RKO (cell line): ENCODE measurements around the gene IMMP2L.
"Not testable (repeated sequence)": the region's sequence is repeated elsewhere in the genome, so short reads cannot be mapped to it uniquely, and the experiment has no call there.

Experiments
- DNase-seq: peaks from one replicate; pipeline ENCODE4 v3.0.0-alpha.2; 2016; ENCODE audit warnings: low spot score

Gene IMMP2L

DNA sequence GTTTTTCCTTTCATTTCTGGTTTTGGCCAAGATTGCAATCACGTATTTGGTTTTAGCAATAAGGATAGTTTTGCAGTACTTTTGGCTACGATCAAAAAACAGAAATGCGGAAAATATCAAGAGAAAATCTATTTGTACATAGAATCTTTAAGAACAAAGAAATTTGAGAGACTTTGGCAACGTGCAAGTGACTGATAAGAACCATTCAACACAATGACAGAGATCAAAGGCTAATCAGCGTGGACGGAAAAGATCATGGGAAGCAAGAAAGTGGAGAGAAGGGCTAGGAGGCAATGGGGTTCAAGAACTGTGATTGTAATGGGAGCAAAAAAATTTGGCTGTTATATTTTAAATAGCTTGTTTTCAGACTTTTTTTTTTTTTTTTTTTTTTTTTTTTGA, 487.5 kb downstream of the IMMP2L start:
- no peak for DNase-seq

DNA sequence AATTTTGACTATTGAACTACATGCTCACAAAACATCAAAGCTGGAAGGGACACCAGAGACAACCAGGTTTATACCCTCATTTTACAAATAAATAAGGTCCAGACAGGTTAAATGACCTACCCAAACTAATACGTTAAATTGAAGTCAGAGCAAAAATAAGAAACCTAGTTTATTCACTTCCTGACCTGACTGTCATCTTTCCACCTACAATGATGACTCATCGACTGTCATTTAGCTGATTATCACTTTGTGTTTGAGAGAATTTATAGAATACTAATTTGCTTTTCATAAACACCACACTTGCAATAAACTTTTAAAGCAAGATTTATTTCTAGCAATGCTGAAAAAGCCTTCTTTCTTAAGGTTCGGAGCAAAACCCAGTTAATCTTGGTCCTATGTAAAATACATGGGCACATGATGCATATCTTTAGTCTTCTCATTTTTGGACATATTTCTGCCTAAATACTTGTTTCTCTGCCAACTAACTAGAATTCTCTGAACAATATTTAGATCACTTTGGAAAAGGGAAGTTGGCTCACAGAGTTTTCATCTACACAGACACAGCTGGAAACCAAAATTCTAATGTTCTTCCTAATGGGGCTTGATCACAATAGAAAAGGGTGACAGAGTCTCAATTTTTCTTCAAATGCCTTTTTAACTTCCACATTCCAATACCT, 488.1 kb downstream of the IMMP2L start:
- DNase-seq: peak; percentile 28

DNA sequence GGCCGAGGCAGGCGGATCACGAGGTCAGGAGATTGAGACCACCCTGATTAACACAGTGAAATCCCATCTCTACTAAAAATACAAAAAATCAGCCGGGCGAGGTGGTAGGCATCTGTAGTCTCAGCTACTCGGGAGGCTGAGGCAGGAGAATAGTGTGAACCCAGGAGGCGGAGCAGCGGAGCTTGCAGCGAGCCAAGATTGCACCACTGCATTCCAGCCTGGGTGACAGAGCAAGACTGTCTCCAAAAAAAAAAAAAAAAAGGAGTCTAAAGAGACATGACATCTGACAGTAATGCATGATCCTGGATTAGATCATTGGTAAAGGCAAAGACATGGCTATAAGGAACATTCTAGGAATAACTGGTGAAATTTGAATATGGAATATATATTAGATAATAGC, 489.6 kb downstream of the IMMP2L start:
- DNase-seq: not testable (repeated sequence)

DNA sequence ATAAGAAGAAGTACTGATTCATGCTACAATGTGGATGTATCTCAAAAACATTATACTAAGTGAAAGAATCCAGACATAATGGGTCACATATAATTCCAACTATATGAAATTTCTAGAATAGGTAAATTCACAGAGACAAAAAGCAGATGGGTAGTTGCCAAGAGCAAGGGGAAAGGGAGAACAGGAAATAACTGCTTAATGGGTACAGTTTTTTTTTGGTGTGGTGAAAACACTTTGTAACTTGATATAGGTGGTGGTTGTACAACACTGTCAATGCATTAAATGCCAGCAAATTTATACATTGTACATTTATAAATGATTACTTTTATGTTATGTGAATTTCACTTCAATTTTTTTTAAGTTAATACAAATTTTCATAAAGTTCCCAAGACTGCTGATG, 490.7 kb downstream of the IMMP2L start:
- DNase-seq: no peak

DNA sequence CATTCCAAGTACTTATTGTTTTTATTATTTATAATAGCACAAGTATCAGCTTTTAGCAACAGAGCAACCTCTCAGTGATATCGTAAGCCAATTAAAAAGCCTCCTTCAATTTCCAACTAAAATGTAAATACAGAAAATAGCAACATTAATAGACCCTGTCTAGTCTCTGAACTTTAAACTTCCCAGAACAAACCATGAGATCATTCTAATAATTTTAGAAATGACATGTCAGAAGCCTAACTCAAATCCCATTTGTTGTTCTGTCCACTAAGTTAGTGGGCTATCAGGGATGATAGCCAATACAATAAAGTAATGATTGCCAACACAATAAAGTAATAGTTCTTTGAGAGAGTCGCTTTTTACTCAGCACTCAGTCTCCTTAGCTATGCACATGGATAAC, 493.7 kb downstream of the IMMP2L start:
- no peak for DNase-seq

DNA sequence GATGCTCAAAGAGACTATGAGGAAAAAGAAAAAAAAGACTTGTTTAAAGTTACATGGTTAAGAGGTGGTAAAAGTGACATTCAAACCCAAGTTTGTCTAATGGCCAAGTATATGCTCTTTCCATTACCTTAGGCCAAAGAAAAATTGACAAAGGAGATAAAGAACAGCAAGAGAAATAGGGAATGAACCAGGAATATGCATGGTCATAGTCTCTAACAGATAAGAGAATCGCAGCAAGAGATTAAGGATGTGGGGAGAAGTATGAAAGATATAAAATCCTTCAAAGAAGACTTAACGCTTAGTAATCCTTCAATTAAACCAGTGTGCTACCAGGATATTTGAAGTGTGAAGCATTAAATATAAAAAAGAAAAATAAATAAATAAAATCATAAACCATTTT, 494.6 kb downstream of the IMMP2L start:
- no peak for DNase-seq

DNA sequence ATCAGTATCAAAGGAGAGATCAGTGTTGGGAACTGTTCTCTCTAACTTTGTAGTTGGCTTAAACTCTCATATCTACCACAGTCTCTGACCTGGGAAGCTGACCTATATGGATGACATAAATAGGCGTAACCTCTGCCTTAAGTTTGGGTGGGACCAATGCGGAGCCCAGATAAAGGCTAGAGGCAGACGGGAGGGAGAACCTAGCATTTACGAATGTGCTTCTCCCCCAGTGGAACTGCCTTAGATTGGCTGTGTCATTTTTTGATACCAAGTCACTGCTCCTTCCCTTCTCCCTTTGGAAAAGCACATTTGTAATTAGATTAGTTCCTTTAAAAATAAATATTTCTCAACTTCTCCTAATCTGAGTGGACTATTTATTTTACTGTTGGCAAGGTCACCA, 495.0 kb downstream of the IMMP2L start:
- no peak for DNase-seq

DNA sequence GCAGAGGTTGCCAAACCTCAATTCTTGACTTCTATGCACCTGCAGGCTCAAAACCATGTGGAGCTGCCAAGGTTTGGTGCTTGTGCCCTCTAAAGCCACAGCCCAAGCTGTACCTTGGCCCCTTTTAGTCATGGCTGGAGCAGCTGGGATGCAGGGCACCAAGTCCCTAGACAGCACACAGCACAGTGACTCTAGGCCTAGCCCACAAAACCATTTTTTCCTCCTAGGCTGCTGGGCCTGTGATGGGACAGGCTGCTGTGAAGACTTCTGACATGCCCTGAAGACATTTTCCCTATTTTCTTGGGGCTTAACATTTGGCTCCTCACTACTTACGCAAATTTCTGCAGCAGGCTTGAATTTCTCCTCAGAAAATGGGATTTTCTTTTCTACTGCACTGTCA, 499.1 kb downstream of the IMMP2L start:
- no peak for DNase-seq

DNA sequence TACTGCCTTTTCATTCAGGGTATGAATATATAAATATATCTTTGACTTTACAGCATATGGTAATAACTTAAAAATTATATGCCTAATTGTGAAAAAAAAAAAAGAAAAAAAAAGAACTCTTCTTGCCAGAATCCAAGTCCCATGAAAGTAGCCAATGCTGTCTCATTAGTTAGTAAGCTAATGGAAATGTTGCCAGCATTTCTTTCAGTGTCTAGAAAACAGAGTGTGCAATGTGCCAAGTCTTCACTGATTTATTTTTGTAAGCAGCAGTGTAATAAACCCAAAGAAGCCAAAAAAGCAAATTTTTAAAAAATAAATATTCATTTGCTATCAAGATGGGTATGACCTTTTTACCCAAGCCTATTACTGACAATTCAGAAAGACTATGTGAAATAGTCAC, 502.5 kb downstream of the IMMP2L start:
- no peak for DNase-seq

DNA sequence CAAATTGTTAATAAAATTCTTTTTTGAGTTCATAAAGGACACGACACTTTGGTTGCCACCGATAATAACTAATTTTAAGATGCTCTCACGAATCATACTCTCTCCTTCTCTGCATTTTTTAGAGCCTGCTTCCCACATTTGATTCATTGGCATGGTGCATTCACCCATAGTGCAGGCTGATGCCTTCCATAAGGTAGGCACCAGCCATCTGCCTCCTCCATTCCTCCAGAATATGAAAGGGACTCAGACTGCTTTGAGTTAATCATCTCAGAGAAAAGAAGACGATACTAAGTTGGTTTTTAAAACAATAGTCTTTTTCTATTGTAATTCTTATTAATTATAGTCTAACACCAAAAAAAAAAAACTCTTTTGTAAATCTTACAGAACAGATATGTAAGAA, 505.2 kb downstream of the IMMP2L start:
- no peak for DNase-seq

DNA sequence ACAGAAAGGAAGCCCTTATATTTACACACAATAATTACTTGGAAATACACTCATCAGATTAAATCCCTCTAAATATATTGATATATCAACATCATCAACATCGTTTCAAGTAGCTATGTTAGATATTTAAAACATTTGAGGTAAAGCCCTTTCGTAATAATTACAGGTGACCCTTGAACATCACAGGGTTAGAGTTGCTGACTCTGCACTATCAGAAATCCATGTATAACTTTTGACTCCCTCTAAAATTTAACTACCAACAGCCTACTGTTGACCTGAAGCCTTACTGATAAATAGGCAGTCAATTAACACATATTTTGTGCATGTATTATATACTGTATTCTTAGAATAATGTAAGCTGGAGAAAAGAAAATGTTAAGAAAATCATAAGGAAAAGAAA, 505.9 kb downstream of the IMMP2L start:
- no peak for DNase-seq

DNA sequence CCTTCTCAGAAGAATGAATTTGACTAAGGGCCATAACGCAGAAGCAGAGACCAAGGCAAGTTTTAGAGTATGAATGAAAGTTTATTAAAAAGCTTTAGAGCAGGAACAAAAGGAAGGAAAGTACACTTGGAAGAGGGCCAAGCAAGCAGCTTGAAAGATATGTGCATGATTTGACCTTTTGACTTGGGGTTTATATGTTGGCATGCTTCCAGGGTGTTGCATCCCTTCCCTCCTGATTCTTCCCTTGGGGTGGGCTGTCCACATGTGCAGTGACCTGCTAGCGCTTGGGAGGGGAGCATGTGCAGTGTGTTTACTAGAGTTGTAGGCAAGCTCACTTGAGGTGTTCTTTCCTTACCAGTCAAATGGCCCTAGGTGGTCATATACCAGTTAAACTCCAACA, 509.3 kb downstream of the IMMP2L start:
- DNase-seq: no peak

DNA sequence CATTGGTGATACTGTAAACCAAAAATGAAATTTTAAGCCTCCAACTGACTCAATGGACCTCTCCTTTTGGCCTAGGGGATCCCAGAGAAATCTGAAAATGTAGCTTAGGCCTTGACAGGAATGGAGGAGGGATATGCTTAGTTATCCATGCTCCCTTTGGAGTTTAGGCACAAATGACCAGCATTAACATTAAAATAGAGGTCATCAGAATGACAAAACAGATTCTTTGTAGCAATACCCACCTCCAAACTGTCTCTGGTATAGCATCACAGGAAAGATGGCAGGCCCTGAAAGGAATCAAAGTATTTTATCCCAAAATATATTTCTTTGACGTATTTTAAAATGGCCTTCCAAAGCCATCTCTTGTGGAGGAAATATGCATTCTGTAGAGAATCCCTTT, 510.5 kb downstream of the IMMP2L start:
- no peak for DNase-seq

DNA sequence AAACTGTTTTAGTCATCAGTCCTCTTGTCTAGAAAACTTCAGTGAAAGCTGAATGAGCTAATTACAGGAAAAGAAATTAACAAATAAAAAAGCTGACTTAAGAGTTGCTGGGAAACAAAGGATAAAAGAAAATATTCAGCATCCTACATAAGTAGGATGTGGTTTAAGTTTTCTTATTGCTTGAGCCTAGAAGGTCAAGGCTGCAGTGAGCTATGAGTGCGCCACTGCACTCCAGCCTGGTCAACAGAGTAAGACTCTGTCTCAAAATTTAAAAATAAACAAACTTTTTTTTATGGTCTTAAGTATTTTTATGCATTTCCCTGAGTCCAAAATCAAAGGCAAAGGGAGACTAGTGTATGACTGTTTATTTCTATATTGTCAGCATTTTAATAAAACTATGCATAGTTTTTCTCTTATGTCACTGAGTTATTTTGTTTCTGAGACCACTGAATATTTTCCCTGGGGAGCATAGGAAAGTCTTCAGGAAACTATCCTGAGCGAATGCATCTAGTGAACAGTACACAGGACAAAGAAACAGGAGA, 511.3 kb downstream of the IMMP2L start:
- no peak for DNase-seq

DNA sequence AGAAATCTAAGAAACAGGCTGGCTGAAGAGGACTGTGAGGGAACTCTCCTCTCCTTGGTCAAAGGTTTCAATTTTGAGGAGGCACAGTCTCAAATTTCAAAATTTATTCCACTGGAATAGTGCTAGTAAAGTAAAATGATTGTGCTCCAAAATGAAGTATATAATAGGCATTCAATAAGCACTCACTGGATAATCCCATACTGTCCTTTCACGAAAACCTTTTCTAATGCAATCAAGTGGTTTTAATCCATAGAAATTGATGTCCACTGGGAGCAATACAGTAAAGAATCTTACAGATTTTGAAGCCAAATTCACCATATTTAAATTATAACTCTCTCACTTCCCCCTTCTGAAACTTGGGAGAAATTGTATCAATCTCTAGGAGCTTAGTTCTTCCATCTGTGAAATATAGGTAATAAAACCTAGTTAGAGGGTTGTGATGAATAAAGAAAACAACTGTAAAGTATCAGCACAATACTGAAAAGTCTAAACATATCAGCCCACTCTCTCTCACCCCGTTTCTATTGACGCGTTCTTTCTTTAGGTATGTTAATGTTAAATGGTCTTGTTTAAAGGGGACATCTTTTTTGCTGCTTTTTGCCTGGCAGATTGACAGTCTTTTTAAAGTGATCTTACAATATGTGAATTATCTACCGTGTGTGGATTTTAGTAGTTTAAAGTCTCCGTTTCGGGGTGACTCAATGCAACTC, 512.2 kb downstream of the IMMP2L start:
- no peak for DNase-seq

DNA sequence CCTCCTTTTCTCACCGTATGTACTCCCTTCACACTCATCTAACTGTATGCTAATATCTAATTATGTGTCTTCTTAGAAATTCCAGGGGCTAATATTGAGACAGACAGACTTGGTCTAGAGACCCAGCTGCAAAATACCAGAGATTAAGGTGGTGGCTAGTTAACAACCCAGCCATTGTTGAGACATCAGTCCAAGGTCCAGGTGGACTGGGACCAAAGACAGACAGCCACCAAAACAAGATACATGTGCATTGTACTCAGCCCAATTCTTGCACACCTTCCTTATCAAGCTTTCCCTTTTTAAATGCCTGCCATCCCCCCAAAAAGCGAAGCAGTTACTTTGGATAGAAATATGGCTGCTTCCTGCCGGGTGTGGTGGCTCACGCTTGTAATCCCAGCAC, 514.7 kb downstream of the IMMP2L start:
- DNase-seq: no peak

DNA sequence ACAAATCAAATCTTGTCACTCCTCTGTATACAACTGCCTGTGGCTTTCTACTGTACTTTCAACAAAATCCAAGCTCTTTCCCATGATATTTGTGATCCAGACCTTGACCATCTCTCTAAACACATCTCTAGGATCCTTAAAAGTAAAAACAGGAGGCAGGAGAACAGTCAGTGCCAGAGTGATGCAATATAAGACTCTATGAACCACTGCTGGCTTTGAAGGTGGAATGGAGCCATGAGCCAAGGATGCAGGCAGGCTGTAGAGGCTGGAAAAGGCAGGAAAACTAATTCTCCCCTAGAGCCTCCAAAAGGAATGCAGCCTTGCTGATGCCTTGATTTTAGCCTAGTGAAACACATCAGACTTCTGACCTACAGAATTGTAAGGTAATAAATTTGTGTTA, 516.8 kb downstream of the IMMP2L start:
- DNase-seq: no peak

DNA sequence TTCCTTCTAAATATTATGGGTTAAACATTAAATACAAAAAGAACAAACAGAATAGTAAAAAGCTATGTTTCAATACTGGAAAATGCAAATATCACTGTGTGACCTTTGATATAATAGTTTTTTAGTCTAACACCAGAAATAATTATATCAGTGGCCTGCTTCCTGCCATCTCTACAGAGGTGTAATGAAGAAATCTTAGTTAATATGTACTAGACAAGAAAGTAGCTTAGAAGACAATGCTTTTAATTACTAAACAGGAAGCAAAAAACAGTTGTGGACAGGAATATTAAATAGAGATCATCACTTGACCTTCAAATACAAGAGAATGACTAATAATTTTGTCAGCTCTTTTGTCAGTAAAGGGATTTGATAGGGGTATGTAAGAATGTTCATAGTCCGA, 518.7 kb downstream of the IMMP2L start:
- no peak for DNase-seq

DNA sequence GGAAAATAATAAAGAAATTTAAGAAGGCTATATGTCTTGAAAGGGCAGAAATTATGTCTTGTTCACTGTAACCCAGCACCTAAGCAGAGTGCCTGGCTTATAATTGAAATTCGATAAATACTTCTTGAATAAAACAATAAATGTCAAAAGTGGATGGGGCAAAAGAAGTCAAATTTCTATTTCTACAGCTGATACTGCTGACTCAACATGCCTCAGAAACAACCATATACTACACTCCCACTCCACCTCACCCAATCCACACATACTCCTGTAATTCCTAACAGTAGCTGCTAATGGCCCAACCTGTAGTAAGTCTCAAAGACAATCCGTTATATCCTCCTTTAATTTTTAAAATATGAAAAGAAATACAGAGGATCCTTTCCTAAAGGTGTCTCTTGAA, 519.5 kb downstream of the IMMP2L start:
- DNase-seq: no peak

DNA sequence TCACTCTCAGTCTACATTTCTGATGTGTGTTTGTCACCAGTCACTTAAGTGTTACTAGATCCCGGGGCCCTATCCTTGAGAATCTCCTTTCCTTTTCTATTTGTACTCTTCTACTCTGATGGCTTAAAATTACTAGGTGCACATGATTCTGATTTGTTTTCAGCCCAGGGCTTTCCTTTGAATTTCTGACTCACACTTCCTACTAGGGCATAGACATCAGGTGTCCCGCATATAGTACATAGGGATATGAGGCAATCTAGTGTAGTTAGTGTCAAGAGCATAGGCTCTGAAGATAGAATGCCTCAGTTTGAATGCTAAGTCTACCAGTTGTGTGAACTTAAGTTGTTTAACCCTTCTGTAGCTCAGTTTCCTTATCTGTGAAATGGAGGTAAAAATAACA, 520.7 kb downstream of the IMMP2L start:
- peak; percentile 12 for DNase-seq

DNA sequence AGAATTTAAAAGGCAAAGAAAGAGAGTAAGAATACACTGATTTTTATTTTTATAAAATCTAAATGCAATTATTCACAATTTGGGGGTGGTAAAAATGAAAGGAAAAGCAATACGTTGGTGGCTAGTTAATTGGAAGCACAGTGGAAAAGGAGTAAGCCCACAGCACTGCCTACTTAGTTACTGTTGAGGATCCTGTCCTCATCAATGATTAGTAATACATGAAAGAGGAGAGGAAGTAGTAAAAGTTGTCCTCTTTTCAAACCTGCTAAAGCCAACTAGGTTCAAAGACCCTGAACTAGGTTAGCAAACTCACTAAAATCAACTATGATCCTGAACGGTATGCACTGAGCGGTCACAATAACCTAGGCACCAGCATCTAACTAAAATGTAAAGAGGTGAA, 524.1 kb downstream of the IMMP2L start:
- no peak for DNase-seq

DNA sequence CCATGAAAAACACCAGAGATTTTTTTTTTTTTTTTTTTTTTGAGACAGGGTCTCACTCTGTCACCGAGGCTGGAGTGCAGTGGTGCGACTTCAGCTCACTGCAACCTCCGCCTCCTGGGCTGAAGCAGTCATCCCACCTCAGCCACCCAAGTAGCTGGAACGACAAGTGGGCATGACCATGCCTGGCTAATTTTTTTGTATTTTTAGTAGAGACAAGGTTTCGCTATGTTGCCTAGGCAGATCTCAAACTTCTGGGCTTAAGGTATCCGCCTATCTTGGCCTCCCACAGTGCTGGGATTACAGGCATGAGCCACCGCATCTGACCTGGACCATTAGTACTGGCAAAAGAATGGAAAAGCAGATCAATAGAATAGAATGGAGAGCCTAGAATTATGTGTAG, 530.4 kb downstream of the IMMP2L start:
- no peak for DNase-seq

DNA sequence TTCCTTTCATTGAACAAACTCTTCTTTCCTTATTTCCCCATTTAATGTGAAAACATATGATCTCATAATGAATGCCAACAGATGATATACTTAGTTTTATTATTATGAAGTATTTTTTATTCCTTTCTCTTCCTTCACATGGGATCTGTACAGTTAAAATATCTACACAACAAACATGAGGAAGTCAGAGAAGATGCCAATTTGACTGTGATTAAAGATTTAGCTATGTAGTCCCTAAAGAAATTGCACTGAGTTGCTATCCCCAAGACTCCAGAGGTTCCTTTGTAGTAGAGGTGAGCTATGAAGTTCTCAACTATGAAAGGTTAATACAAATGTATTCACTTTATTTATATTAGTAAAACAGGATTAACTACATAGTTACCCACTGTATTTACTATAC, 532.0 kb downstream of the IMMP2L start:
- DNase-seq: no peak
